Activated gamma-delta T cell (primary cell): ENCODE results near the gene STMN1.

Experiments
- DNase-seq: peaks from one replicate; lab custom pipeline; 2025; lab: John Stamatoyannopoulos, UW

The STMN1 gene

GRCh38 chr1:25895365-25895990, 10.7 kb downstream of the STMN1 start:
- DNase-seq = peak; percentile 63

GRCh38 chr1:25893116-25893515, 13.1 kb downstream of the STMN1 start:
- no peak for DNase-seq

DNA sequence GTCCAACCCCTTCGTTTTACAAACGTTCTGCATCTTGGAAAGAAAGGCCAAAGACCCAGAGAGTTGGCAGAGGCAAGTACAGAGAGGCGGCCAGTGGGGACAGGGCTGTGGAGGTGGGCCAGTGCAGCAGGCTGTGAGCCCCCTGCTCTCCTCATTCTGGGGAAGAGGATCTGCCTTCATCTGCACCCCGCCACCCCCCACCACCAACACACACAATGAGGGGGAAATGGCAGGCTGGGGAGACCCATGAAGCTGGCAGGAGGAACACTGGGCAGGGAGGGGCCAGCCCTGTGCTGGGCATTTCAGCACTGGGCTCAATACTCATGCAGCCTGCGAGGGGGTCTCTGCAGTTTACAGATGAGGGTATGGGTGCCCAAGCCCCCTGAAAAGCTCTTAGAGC, 14.6 kb downstream of the STMN1 start:
- no peak for DNase-seq

DNA sequence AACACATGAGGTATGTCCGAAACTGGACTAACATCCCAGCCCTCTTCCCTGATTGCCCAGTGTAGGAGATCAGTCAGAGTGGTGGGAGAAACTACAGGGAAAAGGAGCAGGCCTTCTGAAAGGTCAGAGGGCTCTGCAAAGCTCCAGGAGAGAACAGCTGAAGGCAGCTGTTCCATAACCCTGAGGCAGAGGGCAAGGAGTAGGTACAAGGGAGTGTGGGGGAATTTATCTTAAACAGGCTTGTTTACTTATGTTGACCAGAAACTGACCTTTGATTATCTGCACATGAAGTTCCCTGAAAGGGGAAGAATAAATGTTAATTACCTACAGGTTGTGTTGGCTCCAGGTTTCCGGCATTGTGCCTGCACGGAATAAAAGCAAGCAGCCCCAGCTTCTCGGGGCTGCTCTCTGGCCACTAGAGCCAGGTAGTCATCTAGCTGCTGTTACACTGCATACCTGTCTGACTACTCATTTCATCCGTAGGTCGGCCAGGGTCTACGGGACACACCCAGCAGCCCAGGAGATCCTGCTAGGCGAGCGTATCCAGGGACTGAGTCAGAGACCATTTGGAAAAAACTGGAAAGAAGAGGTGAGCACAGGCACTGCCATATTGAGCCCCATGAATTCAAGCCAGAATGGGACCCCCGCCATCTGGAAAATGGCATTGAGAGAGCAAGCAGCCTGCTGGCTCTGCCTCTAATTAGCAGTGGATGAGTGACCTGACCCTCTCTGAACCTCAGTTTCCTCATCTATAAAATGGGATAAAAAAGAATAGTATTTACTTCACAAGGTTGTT, 15.8 kb downstream of the STMN1 start:
- no peak for DNase-seq

DNA sequence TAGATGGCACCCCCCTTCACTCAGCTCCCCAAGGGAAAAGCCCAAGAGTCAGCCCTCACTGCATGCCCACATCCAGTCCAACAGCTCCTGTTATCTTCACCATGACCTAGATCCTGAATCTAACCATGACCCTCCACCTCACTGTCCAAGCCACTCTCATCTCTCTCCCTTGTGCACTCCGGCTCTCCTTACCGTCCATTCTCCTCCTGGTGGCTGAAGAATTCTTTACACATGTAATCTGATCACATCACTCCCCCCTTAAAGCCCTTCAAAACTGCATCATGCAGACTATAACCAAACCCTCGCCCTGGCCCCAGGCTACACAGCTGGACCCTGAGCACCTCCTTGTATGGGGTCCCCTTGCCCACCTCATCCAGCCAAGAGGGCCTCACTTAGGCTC, 16.7 kb downstream of the STMN1 start:
- DNase-seq = no peak

DNA sequence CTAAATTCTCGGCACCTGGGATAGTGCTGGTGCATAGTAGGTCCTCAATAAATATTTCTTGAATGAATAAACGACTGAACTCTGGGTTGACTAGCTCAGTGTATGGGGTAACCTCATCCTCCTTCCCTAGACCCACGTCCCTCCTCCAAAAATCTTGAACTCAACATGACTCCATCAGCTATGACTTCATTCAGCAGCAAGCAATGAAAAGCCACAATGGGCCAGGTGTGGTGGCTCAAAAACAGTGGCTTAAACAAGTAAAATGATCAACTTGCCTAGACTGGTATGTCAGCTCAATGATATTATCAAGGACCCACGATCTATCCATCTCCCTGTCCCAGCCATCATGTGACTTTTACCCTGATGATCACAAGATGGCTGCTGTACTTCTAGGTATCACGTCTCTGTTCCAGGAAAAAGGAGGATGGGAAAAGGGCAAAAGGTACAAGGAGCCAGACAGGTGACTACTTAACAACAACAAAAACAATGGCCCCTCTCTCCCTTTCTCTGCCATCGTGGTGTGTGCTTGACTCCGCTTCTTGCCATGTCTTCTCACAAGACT, 17.7 kb downstream of the STMN1 start:
- DNase-seq = no peak

- DNase-seq = no peak
Measured at GRCh38 chr1:25885602-25886001, 20.6 kb downstream of the STMN1 start.

GRCh38 chr1:25881266-25881665, 25.0 kb downstream of the STMN1 start:
- DNase-seq = no peak

DNA sequence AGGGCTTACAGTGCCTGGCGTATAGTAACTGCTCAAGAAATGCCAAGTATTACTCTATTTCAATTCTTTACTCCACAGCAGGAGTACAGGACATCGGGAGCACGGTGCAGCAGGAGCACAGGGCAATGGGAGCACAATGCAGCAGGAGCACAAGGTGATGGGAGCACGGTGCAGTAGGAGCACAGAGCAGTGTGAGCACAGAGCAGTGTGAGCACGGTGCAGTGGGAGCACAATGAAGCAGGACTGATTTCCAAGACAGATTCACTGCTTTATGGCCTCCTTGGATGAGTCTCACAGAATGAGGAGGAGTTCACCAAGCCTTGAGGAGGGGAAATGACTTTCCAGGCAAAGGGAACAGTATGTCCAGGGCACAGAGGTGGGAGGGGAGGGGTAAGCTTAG, 25.7 kb downstream of the STMN1 start:
- DNase-seq = no peak

DNA sequence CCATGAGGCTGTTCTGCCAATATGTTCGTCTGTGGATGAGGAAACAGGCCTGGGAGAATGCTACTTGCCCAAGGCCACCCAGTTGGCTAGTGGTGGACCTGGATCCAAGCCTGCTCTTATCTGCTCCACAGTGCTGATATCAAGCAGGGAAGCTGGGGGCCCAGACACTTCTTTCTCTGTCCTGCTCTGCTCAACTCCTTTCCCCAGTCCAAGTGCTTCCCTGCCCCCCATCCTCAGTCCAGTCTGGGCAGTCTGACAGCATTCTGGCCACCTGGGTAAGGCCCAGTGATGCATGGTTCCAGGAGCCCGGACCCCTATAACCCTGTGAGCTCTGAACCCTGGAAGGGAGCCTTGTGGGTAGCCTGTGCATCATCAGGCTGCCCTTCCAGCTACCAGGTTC, 26.5 kb downstream of the STMN1 start:
- DNase-seq = no peak

- no peak for DNase-seq
Measured at GRCh38 chr1:25878690-25879089, 27.5 kb downstream of the STMN1 start.

DNA sequence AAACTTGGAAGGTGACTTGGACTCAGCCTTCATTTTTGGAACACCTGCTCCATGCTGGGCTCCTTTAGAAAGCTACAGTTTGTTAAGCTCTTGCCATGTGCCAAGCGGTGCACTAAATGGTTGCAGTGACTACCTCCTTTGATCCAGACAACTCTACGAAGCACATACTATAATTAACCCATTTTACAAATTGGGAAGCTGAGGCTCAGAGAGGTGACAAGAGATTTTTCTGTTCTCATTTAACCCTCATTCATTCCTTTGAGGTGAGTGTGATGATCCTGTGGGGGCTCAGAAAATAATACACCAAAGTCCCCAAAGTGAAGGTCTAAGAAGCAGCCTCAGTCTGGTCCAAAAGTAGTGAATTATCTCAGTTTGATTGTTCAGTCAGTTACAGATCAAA, 29.1 kb downstream of the STMN1 start:
- no peak for DNase-seq

GRCh38 chr1:25876693-25877077, 29.5 kb downstream of the STMN1 start:
- no peak for DNase-seq

DNA sequence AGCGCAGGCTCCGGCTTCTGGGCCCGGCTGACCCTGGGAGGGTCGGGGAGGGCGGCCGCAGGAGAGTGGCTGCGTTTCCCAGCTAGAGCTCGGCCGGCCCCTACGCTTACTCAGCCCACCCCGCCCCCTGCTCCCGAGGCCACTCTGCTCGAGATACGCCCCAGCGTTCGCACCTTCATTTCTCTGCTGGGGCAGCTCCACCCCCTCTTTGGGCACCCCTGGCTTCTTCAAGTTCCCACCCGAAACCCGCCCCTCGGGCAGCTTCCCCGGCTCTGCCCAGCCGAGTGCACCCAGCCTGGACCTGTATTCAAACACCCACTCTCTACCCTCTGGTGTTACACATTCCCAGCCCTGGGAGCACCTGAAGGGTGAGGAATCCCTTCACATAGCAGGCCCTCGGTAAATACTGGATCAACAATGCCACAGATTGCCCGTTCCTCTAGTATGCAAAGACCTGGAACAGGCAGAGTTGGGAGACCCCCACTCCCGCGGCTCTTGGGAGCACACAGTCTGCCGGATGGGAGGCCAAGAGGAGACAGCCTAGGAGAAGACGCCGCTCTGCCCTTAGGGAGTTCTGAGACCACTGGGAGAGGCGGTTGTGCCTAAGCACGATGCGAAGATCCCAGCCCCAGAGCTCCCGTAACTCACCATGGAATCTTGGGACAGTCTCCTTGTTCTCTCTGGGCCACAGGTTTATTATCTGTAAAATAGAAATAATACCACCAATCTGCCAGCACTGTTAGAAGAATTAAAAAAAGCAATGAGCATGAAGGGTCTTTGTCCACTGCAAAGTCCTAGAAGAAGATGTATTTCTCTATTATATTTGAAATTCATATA, 30.1 kb downstream of the STMN1 start:
- no peak for DNase-seq

DNA sequence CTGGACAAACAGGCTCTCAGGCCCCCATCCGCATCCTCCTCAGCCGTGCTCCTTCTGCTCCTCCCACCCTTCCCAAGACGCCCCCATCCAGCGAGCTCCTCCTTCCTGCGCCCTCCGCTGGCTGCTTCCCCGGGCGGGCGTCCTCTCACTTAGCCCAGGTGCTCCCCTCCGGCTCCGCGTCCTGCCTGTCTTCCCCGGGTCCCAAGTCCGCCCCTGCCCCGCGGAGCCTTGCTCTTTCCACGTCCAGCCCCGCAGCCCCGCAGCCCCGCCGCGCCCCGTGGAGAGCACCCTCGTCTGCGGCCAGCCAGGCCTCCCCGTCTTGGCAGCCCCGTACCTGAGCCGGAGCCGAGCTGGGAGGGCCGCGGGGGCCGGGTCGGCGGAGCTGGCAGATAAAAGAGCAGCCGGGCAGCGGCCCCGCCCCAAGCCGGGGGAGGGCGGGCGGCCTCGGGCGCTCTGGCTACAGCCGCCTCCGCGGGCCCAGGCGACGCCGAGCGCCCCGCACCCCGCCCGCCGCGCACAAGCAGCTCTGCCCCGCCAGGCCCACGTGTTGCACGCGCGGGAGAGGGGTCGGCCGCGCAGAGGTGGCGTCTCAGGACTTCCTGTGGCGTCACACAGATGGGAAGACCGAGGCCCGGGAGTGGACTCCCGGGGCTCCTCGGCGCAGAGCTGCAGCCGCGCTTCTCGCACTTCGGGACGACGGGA, 30.9 kb downstream of the STMN1 start, which contains the start of gene PAQR7:
TSS of gene PAQR7 (minus strand) at position 555 of the 702 bp plus-strand sequence. CDS start 11,869 bp downstream, outside the sequence.
- DNase-seq = peak; percentile 60

DNA sequence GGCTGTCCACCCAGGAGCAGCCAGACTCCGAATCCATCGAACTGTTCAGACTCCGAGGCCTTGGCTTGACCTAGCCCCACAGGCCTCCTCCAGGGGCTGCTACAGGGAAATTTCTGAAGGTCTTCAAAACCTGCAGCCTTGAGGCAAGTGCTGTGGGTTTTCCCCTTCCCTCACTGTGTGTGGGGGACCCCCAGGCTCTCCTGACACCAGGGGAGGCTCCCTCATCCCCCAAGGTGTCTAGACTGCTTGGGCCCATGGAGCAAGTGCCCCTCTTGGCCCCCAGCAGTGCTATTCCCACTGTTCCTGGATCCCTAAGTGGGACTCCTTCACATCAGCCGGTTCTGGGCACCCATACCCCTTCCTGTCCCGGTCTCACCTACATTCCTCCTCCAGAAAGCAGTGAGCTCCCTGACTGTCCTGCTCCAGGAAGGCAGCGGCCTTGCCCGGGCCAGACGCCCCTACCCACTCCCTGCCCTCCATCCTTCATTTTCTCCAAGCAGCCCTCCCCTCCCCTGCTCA, 31.5 kb downstream of the STMN1 start:
- no peak for DNase-seq

- no peak for DNase-seq
Measured at GRCh38 chr1:25874209-25874608, 32.0 kb downstream of the STMN1 start.

DNA sequence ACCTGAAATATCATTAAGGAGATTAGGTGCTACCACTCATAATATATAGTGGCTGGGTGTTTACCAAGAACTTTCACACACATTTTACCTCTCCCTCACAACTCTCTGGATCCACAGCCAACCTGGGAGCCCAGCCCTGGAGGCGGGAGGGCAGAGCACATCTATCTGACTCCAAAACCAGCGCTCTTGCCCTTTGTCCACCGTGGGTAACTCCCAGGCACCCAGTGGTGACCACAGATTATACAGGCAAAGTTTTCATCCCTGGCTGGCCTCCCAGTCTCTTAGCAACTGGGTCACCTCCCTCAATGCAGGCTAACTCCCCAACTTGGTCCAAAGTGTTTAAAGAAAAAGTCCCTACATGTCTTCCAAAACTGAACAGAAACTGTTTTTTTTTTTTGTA, 33.1 kb downstream of the STMN1 start:
- DNase-seq = no peak

GRCh38 chr1:25872713-25873112, 33.5 kb downstream of the STMN1 start:
- no peak for DNase-seq

DNA sequence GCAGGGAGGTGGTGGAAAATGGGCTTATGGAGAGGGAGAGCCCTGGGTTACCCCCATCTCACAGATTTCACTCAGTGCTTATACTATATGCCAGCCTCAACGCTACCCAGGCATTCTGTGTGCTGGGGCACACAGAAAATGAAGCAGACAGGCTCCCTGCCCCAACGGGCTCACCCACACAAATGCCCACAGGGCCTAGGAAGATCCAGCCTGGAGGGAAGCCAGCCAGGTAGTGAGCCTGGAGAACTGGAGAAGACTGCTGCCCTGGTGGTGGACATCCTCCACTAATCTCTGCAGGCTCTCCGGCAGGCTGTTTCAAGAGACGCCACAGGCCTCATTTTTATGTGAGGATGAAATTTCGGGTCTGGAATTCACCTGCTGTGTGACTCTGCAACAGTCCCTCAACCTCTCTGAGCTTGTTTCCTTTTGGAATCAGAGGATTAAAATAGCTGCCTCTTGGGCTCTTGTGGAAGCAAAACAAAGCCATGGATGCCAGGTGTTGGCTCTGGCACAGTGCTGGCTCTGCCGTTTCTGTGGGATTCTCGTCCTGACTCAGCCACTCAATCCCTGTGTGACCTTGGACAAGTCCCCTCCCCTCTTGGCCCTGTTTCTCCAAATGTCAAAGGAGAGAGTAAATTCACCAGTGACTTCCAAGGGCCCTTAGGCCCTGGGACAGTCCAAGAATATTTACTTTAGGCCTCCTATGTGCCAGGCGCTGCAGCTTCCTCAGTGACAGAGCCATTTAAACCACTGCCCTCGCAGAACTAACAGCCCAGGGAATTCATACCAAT, 34.3 kb downstream of the STMN1 start:
- no peak for DNase-seq
